ENCODE results near the gene NLN. TPM values are rescaled to one million over a fixed set of nuclear protein-coding genes. Genes with fewer than 3 reads are reported as not detected.

Gene NLN
- total RNA-seq, 1 experiment from 2014 or later = 34.8 TPM

GRCh38 chr5:65800775-65801174, 78.8 kb downstream of the NLN start:
- no peak overlapping the region for H3K4me3 ChIP-seq (ENCODE audit: low read depth, low read length)

DNA sequence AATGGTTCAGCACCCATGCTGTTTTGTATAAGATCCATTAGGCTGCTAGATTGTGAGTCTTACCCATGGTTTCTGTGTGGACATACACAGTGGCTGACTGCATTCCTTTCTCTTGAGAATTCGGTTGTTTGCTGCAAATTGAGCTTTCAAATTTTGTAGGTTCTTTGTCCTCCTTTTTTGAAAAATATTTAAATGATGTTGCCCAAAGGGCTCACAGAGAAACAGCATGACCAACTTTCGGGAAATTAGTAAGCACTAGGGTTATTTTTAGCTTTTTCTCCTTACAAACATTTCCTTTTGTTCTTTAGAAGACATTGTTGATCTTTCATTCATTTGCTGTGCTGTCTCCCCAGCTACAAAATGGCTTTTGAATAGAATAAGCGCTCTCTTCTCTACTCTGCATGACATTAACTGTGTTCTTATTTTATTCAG, 79.4 kb downstream of the NLN start:
- ChIA-PET CTCF (no interaction called here), POLR2A (no interaction called here)
- H3K4me1 ChIP-seq = no peaks in the 10 kb centered on the region
- Mint-ChIP-seq H3K27ac (ENCODE audit: unreplicated experiment) (no peak overlapping the region), H3K36me3 (ENCODE audit: insufficient read depth, unreplicated experiment) (peaks cover 15% of the 10 kb centered on the region), H3K4me1 (ENCODE audit: low read depth, unreplicated experiment) (no peaks in the 10 kb centered on the region), H3K4me3 (ENCODE audit: unreplicated experiment) (no peak overlapping the region), H3K9me3 (ENCODE audit: unreplicated experiment) (peaks cover 10% of the 10 kb centered on the region), H3K27me3 (ENCODE audit: insufficient read depth, unreplicated experiment) (no peaks in the 10 kb centered on the region)
- H3K9me3 ChIP-seq = peaks cover 20% of the 10 kb centered on the region
- DNase-seq = no peak
- no peak overlapping the region for H3K4me3 ChIP-seq (ENCODE audit: low read depth, low read length)
- TF ChIP-seq CTCF (IDR thresholded peaks at IDR 0.05; ENCODE audit: insufficient read depth in 1 of 2, low read depth in 1 of 2, low read length in 1 of 2, severe bottlenecking in 1 of 2, unreplicated experiment in 1 of 2) = no peak
- no TSS peak for BruUV-seq (replicated peaks)
- intact Hi-C loops (cut with micrococcal nuclease; ENCODE audit: unreplicated experiment) = no loop called here
- H3K27me3 ChIP-seq (replicated peaks; ENCODE audit: control insufficient read depth, insufficient read depth, low read length) = no peaks in the 10 kb centered on the region
- peaks cover 6% of the 10 kb centered on the region for H3K36me3 ChIP-seq (ENCODE audit: control insufficient read depth, insufficient read depth, low read length)

More at GRCh38 chr5:65800775-65801174, 78.8 kb downstream of the NLN start:
- no peaks in the 10 kb centered on the region for H3K27me3 ChIP-seq (replicated peaks; ENCODE audit: control insufficient read depth, insufficient read depth, low read length)
- BruUV-seq (replicated peaks) = no TSS peak
- H3K4me1 ChIP-seq = no peaks in the 10 kb centered on the region
- intact Hi-C loops (cut with micrococcal nuclease; ENCODE audit: unreplicated experiment) = no loop called here
- H3K36me3 Mint-ChIP-seq (ENCODE audit: insufficient read depth, unreplicated experiment) = peaks cover 12% of the 10 kb centered on the region
- peaks cover 20% of the 10 kb centered on the region for H3K9me3 ChIP-seq
- H3K4me1 Mint-ChIP-seq (ENCODE audit: low read depth, unreplicated experiment) = no peaks in the 10 kb centered on the region
- peaks cover 6% of the 10 kb centered on the region for H3K36me3 ChIP-seq (ENCODE audit: control insufficient read depth, insufficient read depth, low read length)
- ChIA-PET POLR2A (no interaction called here), CTCF (no interaction called here)
- H3K27me3 Mint-ChIP-seq (ENCODE audit: insufficient read depth, unreplicated experiment) = no peaks in the 10 kb centered on the region
- H3K4me3 Mint-ChIP-seq (ENCODE audit: unreplicated experiment) = no peak overlapping the region
- H3K9me3 Mint-ChIP-seq (ENCODE audit: unreplicated experiment) = peaks cover 10% of the 10 kb centered on the region
- H3K27ac Mint-ChIP-seq (ENCODE audit: unreplicated experiment) = no peak overlapping the region
- DNase-seq = no peak
- no peak for TF ChIP-seq CTCF (IDR thresholded peaks at IDR 0.05; ENCODE audit: insufficient read depth in 1 of 2, low read depth in 1 of 2, low read length in 1 of 2, severe bottlenecking in 1 of 2, unreplicated experiment in 1 of 2)

- BruUV-seq (replicated peaks) = no TSS peak
- TF ChIP-seq CTCF (IDR thresholded peaks at IDR 0.05; ENCODE audit: insufficient read depth in 1 of 2, low read depth in 1 of 2, low read length in 1 of 2, severe bottlenecking in 1 of 2, unreplicated experiment in 1 of 2) = no peak
- H3K36me3 ChIP-seq (ENCODE audit: control insufficient read depth, insufficient read depth, low read length) = peaks cover 6% of the 10 kb centered on the region
- intact Hi-C loops (cut with micrococcal nuclease; ENCODE audit: unreplicated experiment) = no loop called here
- no peak for DNase-seq
- Mint-ChIP-seq H3K9me3 (ENCODE audit: unreplicated experiment) (peaks cover 10% of the 10 kb centered on the region), H3K36me3 (ENCODE audit: insufficient read depth, unreplicated experiment) (peaks cover 19% of the 10 kb centered on the region), H3K4me3 (ENCODE audit: unreplicated experiment) (no peak overlapping the region), H3K27me3 (ENCODE audit: insufficient read depth, unreplicated experiment) (no peaks in the 10 kb centered on the region), H3K4me1 (ENCODE audit: low read depth, unreplicated experiment) (no peaks in the 10 kb centered on the region), H3K27ac (ENCODE audit: unreplicated experiment) (no peak overlapping the region)
- H3K27me3 ChIP-seq (replicated peaks; ENCODE audit: control insufficient read depth, insufficient read depth, low read length) = no peaks in the 10 kb centered on the region
- H3K4me1 ChIP-seq = no peaks in the 10 kb centered on the region
- ChIA-PET POLR2A (no interaction called here), CTCF (interaction anchor here (0.8 kb wide), 1 partner anchor 504 kb away, joined by 3 read pairs; no protein-coding TSS in a partner anchor)
- peaks cover 20% of the 10 kb centered on the region for H3K9me3 ChIP-seq
- no peak overlapping the region for H3K4me3 ChIP-seq (ENCODE audit: low read depth, low read length)
Observed at GRCh38 chr5:65802080-65802479, 80.1 kb downstream of the NLN start.
